BE2C (cell line): ENCODE measurements around the gene NAGPA.

Experiments
- DNase-seq: peaks from one replicate; pipeline ENCODE4 v3.0.0-alpha.2; 2020
- H3K27me3 ChIP-seq: fragments of 250-450 bp; sonication (Bioruptor Pico); 2 replicates; pipeline ENCODE4 v1.5.1; 2020; ENCODE audit warnings: mild to moderate bottlenecking
- H3K36me3 ChIP-seq: fragments of 250-450 bp; sonication (Bioruptor Pico); 2 replicates; pipeline ENCODE4 v1.5.1; 2020; ENCODE audit warnings: mild to moderate bottlenecking
- H3K4me1 ChIP-seq: fragments of 250-450 bp; sonication (Bioruptor Pico); 2 replicates; pipeline ENCODE4 v1.5.1; 2020
- H3K4me3 ChIP-seq: 2 replicates; pipeline ENCODE4 v1.5.1; 2011; ENCODE audit warnings: low read depth, low read length
- H3K9me3 ChIP-seq: fragments of 250-450 bp; sonication (Bioruptor Pico); 2 replicates; pipeline ENCODE4 v1.5.1; 2020
- CTCF ChIP-seq: IDR thresholded peaks from 2 replicates; pipeline ENCODE4 v1.5.1; 2012; ENCODE audit warnings: mild to moderate bottlenecking, low read depth, low read length

The NAGPA gene

GRCh38 chr16:5042574-5043171 is 8.9 kb upstream of the NAGPA start:
- DNase-seq = no peak
- no peak overlapping the region for H3K4me3 ChIP-seq
- no peaks in the 10 kb centered on the region for H3K4me1 ChIP-seq
- H3K36me3 ChIP-seq = no peaks in the 10 kb centered on the region
- H3K27me3 ChIP-seq = peaks cover 80% of the 10 kb centered on the region
- no peak for TF ChIP-seq CTCF
- H3K9me3 ChIP-seq = no peaks in the 10 kb centered on the region

GRCh38 chr16:5041600-5042133 is 7.9 kb upstream of the NAGPA start:
- no peaks in the 10 kb centered on the region for H3K9me3 ChIP-seq
- no peak for TF ChIP-seq CTCF
- H3K27me3 ChIP-seq = peaks cover 75% of the 10 kb centered on the region
- H3K4me3 ChIP-seq = no peak overlapping the region
- no peak for DNase-seq
- no peaks in the 10 kb centered on the region for H3K4me1 ChIP-seq
- H3K36me3 ChIP-seq = no peaks in the 10 kb centered on the region

GRCh38 chr16:5040451-5040850 is 6.7 kb upstream of the NAGPA start:
- Histone ChIP-seq H3K27me3 (peaks cover 66% of the 10 kb centered on the region), H3K36me3 (no peaks in the 10 kb centered on the region), H3K4me1 (no peaks in the 10 kb centered on the region), H3K9me3 (no peaks in the 10 kb centered on the region), H3K4me3 (no peak overlapping the region)
- no peak for TF ChIP-seq CTCF
- DNase-seq = no peak

GRCh38 chr16:5036228-5037156 is 2.8 kb upstream of the NAGPA start:
- Histone ChIP-seq H3K4me1 (no peaks in the 10 kb centered on the region; the same call in 1 of the 2 replicates), H3K4me3 (no peak overlapping the region), H3K27me3 (peaks cover 40% of the 10 kb centered on the region), H3K9me3 (no peaks in the 10 kb centered on the region), H3K36me3 (no peaks in the 10 kb centered on the region)
- no peak for TF ChIP-seq CTCF
- no peak for DNase-seq

GRCh38 chr16:5035909-5036227 is 2.1 kb upstream of the NAGPA start:
- no peak for DNase-seq
- Histone ChIP-seq H3K4me1 (no peaks in the 10 kb centered on the region; the same call in 1 of the 2 replicates), H3K27me3 (peaks cover 33% of the 10 kb centered on the region), H3K9me3 (no peaks in the 10 kb centered on the region), H3K4me3 (no peak overlapping the region), H3K36me3 (no peaks in the 10 kb centered on the region)
- TF ChIP-seq CTCF = no peak

- H3K9me3 ChIP-seq = no peaks in the 10 kb centered on the region
- H3K4me3 ChIP-seq = peak overlapping the region; percentile 80
- no peaks in the 10 kb centered on the region; the same call in 1 of the 2 replicates for H3K4me1 ChIP-seq
- no peak for DNase-seq
- H3K36me3 ChIP-seq = no peaks in the 10 kb centered on the region
- TF ChIP-seq CTCF = no peak
- H3K27me3 ChIP-seq = peaks cover 19% of the 10 kb centered on the region
Observed at GRCh38 chr16:5034167-5034523, 410 bp upstream of the NAGPA start.
